Prostate gland (tissue), 2 donors: ENCODE results near the gene TBCA. TPM values are rescaled to one million over a fixed set of nuclear protein-coding genes. Genes with fewer than 3 reads are reported as not detected.

Source experiments
- DNase-seq: peaks from one replicate; pipeline ENCODE4 v3.0.0-alpha.2; 2019; ENCODE audit warnings: low spot score
- H3K27ac ChIP-seq, 2 donors: fragments of 200-600 bp; sonication (generic); 2 replicates each; pipeline ENCODE4 v1.5.1; 2017 to 2019
- H3K27me3 ChIP-seq: fragments of 200-600 bp; sonication (generic); replicated peaks from 2 replicates; pipeline ENCODE4 v1.5.1; 2019; ENCODE audit not compliant: insufficient read depth
- H3K36me3 ChIP-seq, 2 donors: fragments of 200-600 bp; sonication (generic); 1 replicate in 1 of 2; 2 replicates in 1 of 2; pipeline versions ENCODE4 v1.5.1 to v1.8.1; 2017 to 2019
- H3K4me1 ChIP-seq: fragments of 200-600 bp; sonication (generic); replicated peaks from 2 replicates; pipeline ENCODE4 v1.5.1; 2019
- H3K4me3 ChIP-seq, 2 donors: fragments of 200-600 bp; sonication (generic); 2 replicates each; pipeline ENCODE4 v1.5.1; 2017 to 2019
- H3K9me3 ChIP-seq: fragments of 200-600 bp; sonication (generic); 2 replicates; pipeline ENCODE4 v1.5.1; 2017
- CTCF ChIP-seq, 4 experiments: fragments of 200-600 bp in 2 of 4; fragments of 450-650 bp in 2 of 4; sonication (generic) in 2 of 4; IDR thresholded peaks; 1 replicate in 3 of 4; 2 replicates in 1 of 4; pipeline ENCODE4 v1.5.1; 2016 to 2019; ENCODE audit warnings: antibody characterized with exemption in 4 of 4, mild to moderate bottlenecking in 2 of 4, moderate library complexity in 2 of 4
- POLR2A ChIP-seq: fragments of 450-650 bp; IDR thresholded peaks from one replicate; pipeline ENCODE4 v1.6.1; 2016; ENCODE audit warnings: antibody characterized with exemption, mild to moderate bottlenecking
- POLR2AphosphoS5 ChIP-seq: sonication (generic); formaldehyde crosslinking; IDR thresholded peaks from one replicate; pipeline ENCODE4 v1.6.1; 2017; ENCODE audit warnings: antibody characterized with exemption
- WGBS: methylation state at CpG from one replicate; pipeline ENCODE4 v1.1.5; 2018; 5-methylcytosine and 5-hydroxymethylcytosine counted together
- intact Hi-C: fragments of 100-400 bp; cut with DNase I; formaldehyde crosslinking; loops from one replicate; pipeline ENCODE4 v1.14.2; 2022
- total RNA-seq, 2 donors: library from RNA; depleted of rRNA; stranded (reverse); fragments of >200 nt; gene quantifications; one replicate each; pipeline ENCODE4 v1.1.0, GENCODE V29; 2016

The TBCA gene
- total RNA-seq, 2 donors from 2014 or later, result 120 to 180 TPM

DNA sequence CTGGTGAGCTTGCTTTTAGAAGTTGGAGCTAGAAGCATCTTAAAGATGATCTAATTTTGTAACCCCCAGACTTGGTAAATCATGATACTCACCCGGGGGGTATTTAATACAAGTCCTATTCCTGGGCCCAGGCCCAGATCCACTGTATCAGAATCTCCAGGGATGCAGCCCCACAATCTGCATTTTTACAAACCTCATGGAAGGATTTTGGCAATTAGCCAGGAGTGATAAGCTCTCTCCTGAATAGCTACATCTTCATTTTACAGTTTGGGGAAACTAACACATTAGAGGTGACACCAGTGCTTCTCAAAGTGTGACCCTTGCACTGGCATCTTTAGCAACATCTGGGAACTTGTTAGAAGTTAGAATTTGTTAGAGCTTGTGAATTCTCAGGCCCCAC, 106.5 kb downstream of the TBCA start:
- Histone ChIP-seq H3K36me3 (no peaks in the 10 kb centered on the region), H3K4me3 (no peak overlapping the region), H3K27me3 (no peaks in the 10 kb centered on the region), H3K9me3 (no peaks in the 10 kb centered on the region), H3K27ac (no peak overlapping the region), H3K4me1 (no peaks in the 10 kb centered on the region)
- intact Hi-C loops, result no loop called here
- WGBS, result 67% methylated on average over 1 of the region's 1 CpG
- no peak for TF ChIP-seq CTCF (IDR thresholded peaks at IDR 0.05)
- TF ChIP-seq POLR2AphosphoS5, result no peak
- no peak for TF ChIP-seq POLR2A
- no peak for DNase-seq

DNA sequence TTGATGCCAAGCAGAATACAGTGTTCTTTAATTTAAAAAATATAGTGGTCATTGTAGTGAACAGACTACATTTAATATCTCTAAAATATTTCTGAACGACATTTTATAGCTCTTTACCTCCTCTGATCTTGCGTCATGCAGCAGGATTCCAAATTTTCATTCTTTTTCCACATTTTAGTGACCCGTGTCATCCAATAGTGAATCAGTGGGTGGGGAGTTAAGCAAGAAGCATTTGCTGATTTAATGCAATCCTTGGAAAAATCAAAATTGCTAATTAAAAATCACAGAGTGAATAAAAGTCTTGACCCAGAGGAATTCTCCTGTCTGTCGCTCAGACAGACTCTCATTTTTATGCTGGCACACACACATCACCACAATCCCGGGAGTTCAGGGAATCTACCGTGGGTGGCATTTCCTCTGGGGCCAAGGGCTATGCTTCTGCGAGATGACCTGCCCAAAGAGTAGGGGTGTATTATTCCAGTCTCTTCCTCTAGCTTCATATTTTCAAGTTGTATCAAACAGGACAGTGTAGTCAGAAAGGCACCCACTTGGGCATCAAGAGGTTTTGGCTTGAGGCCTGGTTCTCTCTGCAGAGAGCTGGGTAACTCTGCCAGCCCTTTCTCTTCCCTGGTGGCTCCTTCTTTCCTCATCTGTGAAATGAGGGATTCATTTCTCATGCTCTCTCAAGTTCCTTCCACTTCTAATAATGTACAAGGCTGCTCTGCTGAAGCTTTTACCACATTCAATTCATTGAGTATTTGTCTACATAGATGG, 112.9 kb downstream of the TBCA start:
- no peak for DNase-seq
- WGBS, result 76% methylated on average over 7 of the region's 7 CpGs
- no peak for TF ChIP-seq POLR2A
- no peak for TF ChIP-seq CTCF (IDR thresholded peaks at IDR 0.05)
- no peak for TF ChIP-seq POLR2AphosphoS5
- Histone ChIP-seq H3K27ac (no peak overlapping the region), H3K4me3 (no peak overlapping the region), H3K9me3 (no peaks in the 10 kb centered on the region), H3K4me1 (no peaks in the 10 kb centered on the region), H3K27me3 (no peaks in the 10 kb centered on the region), H3K36me3 (no peaks in the 10 kb centered on the region)
- intact Hi-C loops, result no loop called here

GRCh38 chr5:77662635-77663034, 113.5 kb downstream of the TBCA start:
- no peak for TF ChIP-seq CTCF (IDR thresholded peaks at IDR 0.05)
- no peak for TF ChIP-seq POLR2A
- TF ChIP-seq POLR2AphosphoS5, result no peak
- DNase-seq, result no peak
- no peak overlapping the region for H3K4me3 ChIP-seq

DNA sequence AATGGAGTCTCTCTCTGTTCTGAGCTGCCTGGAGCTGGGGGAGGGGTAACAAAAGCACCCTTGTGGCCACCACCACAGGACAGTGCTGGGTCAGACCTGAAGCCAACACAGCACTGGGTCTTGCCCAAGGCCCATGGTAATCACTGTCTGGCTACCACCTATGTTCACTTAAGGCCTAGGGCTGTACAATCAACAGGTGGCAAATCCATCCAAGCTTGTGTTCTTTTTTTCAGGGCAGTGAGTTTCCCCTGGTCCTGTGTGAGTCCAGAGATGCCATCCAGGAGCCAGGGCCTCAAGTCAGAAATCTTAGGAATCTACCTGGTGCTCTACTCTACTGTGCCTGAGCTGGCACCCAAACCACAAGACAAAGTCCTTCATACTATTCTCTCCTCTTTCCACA, 117.5 kb downstream of the TBCA start:
- Histone ChIP-seq H3K36me3 (no peaks in the 10 kb centered on the region), H3K4me1 (no peaks in the 10 kb centered on the region), H3K27me3 (no peaks in the 10 kb centered on the region), H3K4me3 (no peak overlapping the region), H3K9me3 (no peaks in the 10 kb centered on the region), H3K27ac (no peak overlapping the region)
- no peak for TF ChIP-seq POLR2AphosphoS5
- TF ChIP-seq POLR2A, result no peak
- no peak for TF ChIP-seq CTCF (IDR thresholded peaks at IDR 0.05)
- intact Hi-C loops, result no loop called here
- no peak for DNase-seq

More at GRCh38 chr5:77662635-77663034, 113.5 kb downstream of the TBCA start:
- Histone ChIP-seq H3K4me1 (no peaks in the 10 kb centered on the region), H3K27me3 (no peaks in the 10 kb centered on the region), H3K36me3 (no peaks in the 10 kb centered on the region), H3K27ac (no peak overlapping the region), H3K9me3 (no peaks in the 10 kb centered on the region)
- intact Hi-C loops, result no loop called here

GRCh38 chr5:77651343-77651742, 124.8 kb downstream of the TBCA start:
- Histone ChIP-seq H3K27me3 (peaks cover 3% of the 10 kb centered on the region), H3K4me1 (no peaks in the 10 kb centered on the region), H3K4me3 (no peak overlapping the region), H3K9me3 (no peaks in the 10 kb centered on the region), H3K27ac (no peak overlapping the region), H3K36me3 (no peaks in the 10 kb centered on the region)
- 40% methylated on average over 2 of the region's 2 CpGs for WGBS
- DNase-seq, result no peak
- intact Hi-C loops, result no loop called here
- TF ChIP-seq POLR2AphosphoS5 (no peak), CTCF (IDR thresholded peaks at IDR 0.05) (no peak), POLR2A (no peak)
